ENCODE measurements around the gene CREB5.

GRCh38 chr7:28813243-28813962 is 401.1 kb downstream of the CREB5 start:
- TF ChIP-seq POLR2A (IDR thresholded peaks at IDR 0.05; ENCODE audit: low read depth, low read length) = no peak
- no peak for TF ChIP-seq EZH2 (IDR thresholded peaks at IDR 0.05; ENCODE audit: borderline replicate concordance, low read depth, low read length, severe bottlenecking)
- TF ChIP-seq CTCF (IDR thresholded peaks at IDR 0.05; ENCODE audit: extremely low read depth in 1 of 2, insufficient read depth in 1 of 2, low read depth in 1 of 2, low read length in 2 of 2) = no peak
- TF ChIP-seq POLR2AphosphoS5 (IDR thresholded peaks at IDR 0.05; ENCODE audit: insufficient read depth, low read depth, low read length) = no peak
- no peak for TF ChIP-seq JUN (IDR thresholded peaks at IDR 0.05; ENCODE audit: borderline replicate concordance, insufficient read depth, insufficient read length, low read depth)
- no peak for TF ChIP-seq MAX (IDR thresholded peaks at IDR 0.05; ENCODE audit: insufficient read depth, insufficient read length)
- no peak for TF ChIP-seq MYC (IDR thresholded peaks at IDR 0.05; ENCODE audit: low read depth, low read length)
- no peak for TF ChIP-seq FOS (IDR thresholded peaks at IDR 0.05; ENCODE audit: borderline replicate concordance, insufficient read depth, low read length)

Data from endothelial cell of umbilical vein (primary cell).